Measurements from ENCODE around the gene KIF24. TPM values are rescaled to one million over a fixed set of nuclear protein-coding genes. Genes with fewer than 3 reads are reported as not detected.

KIF24 gene
- total and polyA plus RNA-seq, 2 of the 8 experiments (the other 6 are each of a cell fraction or from before 2014, with no cell fraction given) = 2.7 to 3.9 TPM

GRCh38 chr9:34291023-34291422 lies 38.0 kb downstream of the KIF24 start (continued):
- TF ChIP-seq CHD7 (IDR thresholded peaks at IDR 0.05; ENCODE audit: insufficient replicate concordance, low read length) (no peak), SP1 (IDR thresholded peaks at IDR 0.05; ENCODE audit: low read depth, low read length) (no peak), SUZ12 (IDR thresholded peaks at IDR 0.05; ENCODE audit: low read length) (no peak), E2F6 (IDR thresholded peaks at IDR 0.05) (no peak), CBX5 (IDR thresholded peaks at IDR 0.05; ENCODE audit: low read depth, low read length) (no peak), RFX5 (IDR thresholded peaks at IDR 0.05; ENCODE audit: borderline replicate concordance, low read depth, low read length) (no peak), SIN3A (conservative IDR thresholded peaks at IDR 0.05 in 1 of 2, IDR thresholded peaks at IDR 0.05 in 1 of 2; ENCODE audit: low read depth in 1 of 2, low read length in 2 of 2) (no peak), BCL11A (IDR thresholded peaks at IDR 0.05; ENCODE audit: low read depth in 2 of 2, low read length in 2 of 2) (no peak), FOSL1 (IDR thresholded peaks at IDR 0.05; ENCODE audit: insufficient read depth, low read depth, low read length) (no peak), CBX8 (IDR thresholded peaks at IDR 0.05; ENCODE audit: borderline replicate concordance, low read depth, low read length) (no peak), HDAC2 (IDR thresholded peaks at IDR 0.05; ENCODE audit: borderline replicate concordance in 1 of 2, low read depth in 2 of 2, low read length in 2 of 2) (no peak)

Measured in H1 (cell line).